ENCODE measurements around the gene NRXN3.
A peak's percentile ranks its signal among the peaks of the same experiment; 100 is the strongest.
"Not testable (repeated sequence)": the region's sequence is repeated elsewhere in the genome, so short reads cannot be mapped to it uniquely, and the experiment has no call there.

Gene NRXN3

GRCh38 chr14:78417532-78417931 lies 247.4 kb downstream of the NRXN3 start:
- no peak for DNase-seq

- DNase-seq = no peak
Observed at GRCh38 chr14:78424311-78424710, 254.1 kb downstream of the NRXN3 start.

- DNase-seq = no peak
Observed at GRCh38 chr14:78425330-78425729, 255.2 kb downstream of the NRXN3 start.

GRCh38 chr14:78425782-78426181 lies 255.6 kb downstream of the NRXN3 start:
- DNase-seq = no peak

GRCh38 chr14:78432046-78432445 lies 261.9 kb downstream of the NRXN3 start:
- DNase-seq = no peak

GRCh38 chr14:78437448-78437847 lies 267.3 kb downstream of the NRXN3 start:
- DNase-seq = not testable (repeated sequence)

GRCh38 chr14:78440356-78440894 lies 270.3 kb downstream of the NRXN3 start:
- DNase-seq = no peak

- no peak for DNase-seq
Observed at GRCh38 chr14:78443834-78444233, 273.7 kb downstream of the NRXN3 start.

GRCh38 chr14:78445275-78445674 lies 275.1 kb downstream of the NRXN3 start:
- DNase-seq = no peak

GRCh38 chr14:78446807-78447206 lies 276.6 kb downstream of the NRXN3 start:
- no peak for DNase-seq

- DNase-seq = peak; percentile 60
Observed at GRCh38 chr14:78448164-78449094, 278.3 kb downstream of the NRXN3 start.

GRCh38 chr14:78450669-78451318 lies 280.6 kb downstream of the NRXN3 start:
- no peak for DNase-seq

- no peak for DNase-seq
Observed at GRCh38 chr14:78451319-78451695, 281.1 kb downstream of the NRXN3 start.

- DNase-seq = no peak
Observed at GRCh38 chr14:78455896-78456435, 285.8 kb downstream of the NRXN3 start.

GRCh38 chr14:78469947-78470346 lies 299.8 kb downstream of the NRXN3 start:
- no peak for DNase-seq

- no peak for DNase-seq
Observed at GRCh38 chr14:78479127-78479780, 309.1 kb downstream of the NRXN3 start.

- no peak for DNase-seq
Observed at GRCh38 chr14:78484028-78484427, 313.9 kb downstream of the NRXN3 start.

- DNase-seq = no peak
Observed at GRCh38 chr14:78486081-78486480, 315.9 kb downstream of the NRXN3 start.

GRCh38 chr14:78486621-78487020 lies 316.4 kb downstream of the NRXN3 start:
- no peak for DNase-seq

GRCh38 chr14:78487573-78487972 lies 317.4 kb downstream of the NRXN3 start:
- not testable (repeated sequence) for DNase-seq

GRCh38 chr14:78488938-78489337 lies 318.8 kb downstream of the NRXN3 start:
- DNase-seq = peak; percentile 76

GRCh38 chr14:78491048-78491447 lies 320.9 kb downstream of the NRXN3 start:
- no peak for DNase-seq

GRCh38 chr14:78498062-78498595 lies 328.0 kb downstream of the NRXN3 start:
- no peak for DNase-seq

All from NCI-H1436 (cell line).